Astrocyte of the spinal cord (primary cell): ENCODE data around the gene GALR2.

ENCODE experiments used
- DNase-seq: peaks from one replicate; pipeline ENCODE4 v3.0.0; 2011; ENCODE audit warnings: low read depth, low spot score
- H3K4me3 ChIP-seq: 2 replicates; pipeline ENCODE4 v1.5.1; 2011; ENCODE audit warnings: low read depth, mild to moderate bottlenecking, low read length, moderate library complexity
- CTCF ChIP-seq: IDR thresholded peaks from 2 replicates; pipeline ENCODE4 v1.5.1; 2012; ENCODE audit warnings: low read depth, mild to moderate bottlenecking, low read length, inconsistent platforms
- in situ Hi-C: cut with HindIII; loops from 2 replicates; pipeline ENCODE4 v1.10.0; 2017; ENCODE audit warnings: low sequenced_read_pairs

The GALR2 gene

GRCh38 chr17:76090517-76091129 is 16.0 kb downstream of the GALR2 start:
- no peak overlapping the region for H3K4me3 ChIP-seq

GRCh38 chr17:76091526-76092286 is 17.1 kb downstream of the GALR2 start:
- no peak for TF ChIP-seq CTCF
- no peak overlapping the region for H3K4me3 ChIP-seq
- DNase-seq = no peak
- in situ Hi-C loops = no loop called here

More at GRCh38 chr17:76090517-76091129, 16.0 kb downstream of the GALR2 start:
- no peak for DNase-seq
- in situ Hi-C loops = no loop called here
- TF ChIP-seq CTCF = no peak

- H3K4me3 ChIP-seq = no peak overlapping the region
- TF ChIP-seq CTCF = no peak
- in situ Hi-C loops = no loop called here
- DNase-seq = no peak
Measured at GRCh38 chr17:76092526-76093413, 18.2 kb downstream of the GALR2 start.

- in situ Hi-C loops = no loop called here
- no peak for TF ChIP-seq CTCF
- H3K4me3 ChIP-seq = no peak overlapping the region
- no peak for DNase-seq
Measured at GRCh38 chr17:76094046-76094445, 19.5 kb downstream of the GALR2 start.

- no peak for TF ChIP-seq CTCF
- in situ Hi-C loops = no loop called here
- no peak for DNase-seq
- no peak overlapping the region for H3K4me3 ChIP-seq
Measured at GRCh38 chr17:76095943-76096342, 21.4 kb downstream of the GALR2 start.

GRCh38 chr17:76097716-76098295 is 23.2 kb downstream of the GALR2 start:
- H3K4me3 ChIP-seq = no peak overlapping the region
- in situ Hi-C loops = no loop called here
- no peak for DNase-seq
- TF ChIP-seq CTCF = no peak
